MM.1S (cell line): ENCODE data around the gene MED13.

Experiments
- CTCF ChIP-seq: fragments of 300-600 bp; sonication (generic); IDR thresholded peaks from 2 replicates; pipeline ENCODE4 v1.5.1; 2016; ENCODE audit warnings: antibody characterized with exemption, low read length, mixed read lengths
- EZH2 ChIP-seq: fragments of 300-600 bp; sonication (generic); optimal IDR thresholded peaks from 2 replicates; pipeline ENCODE3; 2017; ENCODE audit warnings: low read depth, mild to moderate bottlenecking, antibody characterized with exemption, low read length, mixed read lengths
- EZH2phosphoT487 ChIP-seq: fragments of 300-600 bp; sonication (generic); IDR thresholded peaks from 2 replicates; pipeline ENCODE4 v1.6.1; 2018; ENCODE audit warnings: antibody characterized with exemption, low read length

- TF ChIP-seq CTCF: no peak
- TF ChIP-seq EZH2: no peak
- TF ChIP-seq EZH2phosphoT487: no peak
Observed at GRCh38 chr17:62090021-62090824, 25.1 kb upstream of the MED13 start.
